Stimulated activated CD4-positive, alpha-beta T cell treated with anti-CD3 and anti-CD28 coated beads, Interleukin-15, amount 100 ng/mL, for 48 hours (primary cell): ENCODE data around the gene RPL15.
"Not testable (repeated sequence)": the region's sequence is repeated elsewhere in the genome, so short reads cannot be mapped to it uniquely, and the experiment has no call there.

Experiments used
- DNase-seq, 2 donors: peaks; one replicate each; pipeline ENCODE4 v3.0.0-alpha.2; 2020; ENCODE audit warnings: low read depth in 2 of 2

RPL15 gene

GRCh38 chr3:23889386-23889785, 27.5 kb upstream of the RPL15 start:
- DNase-seq, result no peak

- DNase-seq, result no peak
Measured at GRCh38 chr3:23889950-23890349, 27.0 kb upstream of the RPL15 start.

- no peak for DNase-seq
Measured at GRCh38 chr3:23894254-23895061, 22.5 kb upstream of the RPL15 start.

GRCh38 chr3:23895181-23895580, 21.8 kb upstream of the RPL15 start:
- no peak for DNase-seq

GRCh38 chr3:23900744-23901143, 16.2 kb upstream of the RPL15 start:
- DNase-seq, result no peak

GRCh38 chr3:23904545-23904944, 12.4 kb upstream of the RPL15 start:
- DNase-seq, result no peak

- no peak for DNase-seq
Measured at GRCh38 chr3:23909341-23909740, 7.6 kb upstream of the RPL15 start.

GRCh38 chr3:23911397-23911796, 5.5 kb upstream of the RPL15 start:
- DNase-seq, result no peak

GRCh38 chr3:23912335-23912734, 4.6 kb upstream of the RPL15 start:
- not testable (repeated sequence) for DNase-seq

GRCh38 chr3:23913182-23913581, 3.8 kb upstream of the RPL15 start:
- DNase-seq, result no peak

- DNase-seq, result no peak
Measured at GRCh38 chr3:23913873-23914743, 2.8 kb upstream of the RPL15 start.

GRCh38 chr3:23915537-23916108, 1.3 kb upstream of the RPL15 start:
- DNase-seq, result no peak

- peak in 1 of 2 donors; percentile 4 for DNase-seq
Measured at GRCh38 chr3:23916152-23916885, 613 bp upstream of the RPL15 start.

- DNase-seq, result not testable (repeated sequence)
Measured at GRCh38 chr3:23917679-23918303, 859 bp downstream of the RPL15 start.

GRCh38 chr3:23918331-23918730, 1.4 kb downstream of the RPL15 start:
- not testable (repeated sequence) for DNase-seq

GRCh38 chr3:23919628-23920027, 2.7 kb downstream of the RPL15 start:
- DNase-seq, result no peak

GRCh38 chr3:23920151-23920655, 3.3 kb downstream of the RPL15 start:
- no peak for DNase-seq

GRCh38 chr3:23921052-23921511, 4.2 kb downstream of the RPL15 start:
- no peak for DNase-seq

- no peak for DNase-seq
Measured at GRCh38 chr3:23923786-23924185, 6.9 kb downstream of the RPL15 start.

- no peak for DNase-seq
Measured at GRCh38 chr3:23926246-23926645, 9.3 kb downstream of the RPL15 start.

- no peak for DNase-seq
Measured at GRCh38 chr3:23926736-23927135, 9.8 kb downstream of the RPL15 start.
